Retina (tissue), 1 donor: ENCODE measurements around the gene OTOG.

Experiments used
- DNase-seq: peaks from one replicate; pipeline ENCODE4 v3.0.0-alpha.2; 2016

The OTOG gene

DNA sequence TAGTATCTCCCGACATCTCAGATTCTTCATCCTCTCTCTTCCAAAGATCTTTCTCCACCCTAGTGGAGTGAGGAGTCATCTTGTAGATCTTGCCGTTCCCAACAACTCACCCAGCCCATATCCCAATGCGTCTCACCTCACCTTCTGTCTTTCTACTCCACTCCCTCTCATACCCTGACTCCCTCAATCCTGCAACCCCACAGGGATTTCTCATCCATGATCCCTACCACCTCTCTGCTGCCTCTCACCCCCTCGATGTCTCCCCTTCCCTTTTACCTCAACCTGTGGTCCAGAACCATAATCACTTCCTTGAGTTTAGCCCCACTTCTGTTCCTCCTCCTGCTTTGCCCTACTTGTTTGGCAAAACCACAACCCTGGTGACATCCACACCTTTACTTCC lies 41.7 kb downstream of the OTOG start:
- DNase-seq = no peak

DNA sequence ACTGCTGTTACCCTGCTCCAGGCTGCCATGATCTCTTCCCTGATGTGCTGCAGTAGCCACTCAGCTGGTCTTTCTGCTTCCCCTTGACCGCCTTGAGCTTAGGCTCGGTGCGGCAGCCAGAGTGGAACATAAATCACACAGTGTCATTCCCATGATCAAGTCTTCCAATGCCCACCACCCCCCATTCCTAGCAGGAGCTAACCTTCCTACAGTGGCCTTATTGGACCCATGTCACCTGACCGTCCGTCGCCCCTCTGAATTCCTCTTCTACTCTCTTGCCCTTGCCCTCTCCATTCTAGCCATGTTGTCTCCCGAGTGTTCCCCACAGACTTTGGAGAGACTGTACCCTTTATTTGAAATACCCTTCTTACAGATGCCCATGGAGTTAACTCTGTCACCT lies 43.4 kb downstream of the OTOG start:
- DNase-seq = no peak

DNA sequence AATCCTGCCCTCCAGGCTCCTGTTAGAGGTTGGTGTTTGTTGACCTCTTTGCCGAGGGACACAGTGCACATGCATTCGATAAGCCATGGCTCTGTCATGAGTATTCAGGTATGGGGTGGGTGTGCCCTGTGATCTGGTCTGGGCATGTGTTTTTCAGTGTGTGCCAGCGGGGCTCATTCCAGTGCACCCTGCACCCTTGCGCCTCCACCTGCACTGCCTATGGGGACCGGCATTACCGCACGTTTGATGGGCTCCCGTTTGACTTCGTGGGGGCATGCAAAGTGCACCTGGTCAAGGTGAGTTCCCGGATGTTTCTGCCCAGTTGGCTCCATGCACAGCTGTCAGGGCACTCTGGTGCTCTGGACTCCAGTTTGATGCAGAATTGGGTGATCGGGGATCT lies 44.2 kb downstream of the OTOG start:
- no peak for DNase-seq

GRCh38 chr11:17593466-17594245 lies 46.6 kb downstream of the OTOG start:
- no peak for DNase-seq

DNA sequence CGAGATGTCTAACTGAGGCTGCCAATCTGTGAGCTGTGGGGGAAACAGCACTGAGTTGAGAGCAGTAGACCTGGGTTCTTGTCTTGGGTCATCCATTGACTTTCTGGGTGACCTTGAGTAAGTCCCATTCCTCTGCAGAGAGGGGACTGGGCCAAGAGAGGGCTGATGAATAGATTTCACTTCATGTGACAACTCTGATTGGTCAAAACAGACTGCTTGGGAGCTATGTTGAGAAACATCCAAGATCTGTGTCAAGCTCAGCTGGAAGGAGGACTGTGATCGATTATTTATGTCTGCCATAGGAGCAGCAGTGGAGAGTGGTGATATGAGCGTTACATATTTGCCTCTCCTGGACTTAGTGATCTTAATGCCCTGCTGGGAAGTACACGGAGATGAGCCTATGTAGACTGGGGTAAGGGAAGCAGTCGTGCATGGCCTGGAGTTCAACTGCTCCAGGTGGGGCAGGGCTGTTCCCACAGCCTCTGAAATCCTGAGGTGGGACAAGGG lies 47.7 kb downstream of the OTOG start:
- DNase-seq = no peak

- DNase-seq = no peak
These were observed 48.7 kb downstream of the OTOG start for GRCh38 chr11:17595526-17596309.

- no peak for DNase-seq
These were observed 49.2 kb downstream of the OTOG start for GRCh38 chr11:17596310-17596669.

DNA sequence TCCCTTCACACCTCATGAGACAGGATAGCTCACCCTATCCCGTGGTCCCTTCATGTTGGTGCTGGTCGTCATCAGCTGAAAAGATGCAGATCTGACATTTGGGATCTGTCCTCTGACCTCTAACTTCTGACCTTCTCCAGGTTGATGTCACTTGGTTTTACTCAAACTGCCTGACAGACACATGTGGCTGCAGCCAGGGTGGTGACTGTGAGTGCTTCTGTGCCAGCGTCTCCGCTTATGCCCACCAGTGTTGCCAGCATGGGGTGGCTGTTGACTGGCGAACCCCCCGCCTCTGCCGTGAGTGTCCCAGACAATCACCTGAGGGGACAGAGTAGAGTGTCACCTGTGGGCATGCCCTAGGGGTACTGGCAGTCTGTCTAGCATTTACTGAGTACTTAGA lies 49.7 kb downstream of the OTOG start:
- no peak for DNase-seq

DNA sequence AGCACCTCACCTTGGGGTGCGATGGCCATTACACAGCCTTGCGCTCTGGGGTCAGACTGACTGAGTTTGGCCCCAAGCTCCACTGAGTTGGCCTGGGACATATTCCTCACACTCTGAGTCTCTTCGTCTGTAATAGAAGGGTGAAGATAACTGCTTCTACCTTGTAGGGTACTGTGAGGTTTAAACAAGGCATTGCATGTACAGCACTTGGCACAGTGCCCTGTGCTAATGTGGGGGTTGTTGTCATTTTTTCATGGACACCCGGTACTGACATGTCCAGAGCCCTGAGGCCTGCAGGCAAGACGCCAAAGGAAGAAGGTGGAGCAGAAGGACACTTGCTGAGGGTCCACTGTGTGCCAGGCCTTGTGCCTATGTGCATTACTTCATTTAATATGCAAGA lies 50.7 kb downstream of the OTOG start:
- no peak for DNase-seq

GRCh38 chr11:17598700-17599459 lies 51.8 kb downstream of the OTOG start:
- DNase-seq = peak; percentile 88

- no peak for DNase-seq
These were observed 52.4 kb downstream of the OTOG start for GRCh38 chr11:17599460-17599925.

GRCh38 chr11:17600316-17601255 lies 53.5 kb downstream of the OTOG start:
- no peak for DNase-seq

- no peak for DNase-seq
These were observed 54.2 kb downstream of the OTOG start for GRCh38 chr11:17601256-17601671.

- no peak for DNase-seq
These were observed 54.6 kb downstream of the OTOG start for GRCh38 chr11:17601676-17602075.

DNA sequence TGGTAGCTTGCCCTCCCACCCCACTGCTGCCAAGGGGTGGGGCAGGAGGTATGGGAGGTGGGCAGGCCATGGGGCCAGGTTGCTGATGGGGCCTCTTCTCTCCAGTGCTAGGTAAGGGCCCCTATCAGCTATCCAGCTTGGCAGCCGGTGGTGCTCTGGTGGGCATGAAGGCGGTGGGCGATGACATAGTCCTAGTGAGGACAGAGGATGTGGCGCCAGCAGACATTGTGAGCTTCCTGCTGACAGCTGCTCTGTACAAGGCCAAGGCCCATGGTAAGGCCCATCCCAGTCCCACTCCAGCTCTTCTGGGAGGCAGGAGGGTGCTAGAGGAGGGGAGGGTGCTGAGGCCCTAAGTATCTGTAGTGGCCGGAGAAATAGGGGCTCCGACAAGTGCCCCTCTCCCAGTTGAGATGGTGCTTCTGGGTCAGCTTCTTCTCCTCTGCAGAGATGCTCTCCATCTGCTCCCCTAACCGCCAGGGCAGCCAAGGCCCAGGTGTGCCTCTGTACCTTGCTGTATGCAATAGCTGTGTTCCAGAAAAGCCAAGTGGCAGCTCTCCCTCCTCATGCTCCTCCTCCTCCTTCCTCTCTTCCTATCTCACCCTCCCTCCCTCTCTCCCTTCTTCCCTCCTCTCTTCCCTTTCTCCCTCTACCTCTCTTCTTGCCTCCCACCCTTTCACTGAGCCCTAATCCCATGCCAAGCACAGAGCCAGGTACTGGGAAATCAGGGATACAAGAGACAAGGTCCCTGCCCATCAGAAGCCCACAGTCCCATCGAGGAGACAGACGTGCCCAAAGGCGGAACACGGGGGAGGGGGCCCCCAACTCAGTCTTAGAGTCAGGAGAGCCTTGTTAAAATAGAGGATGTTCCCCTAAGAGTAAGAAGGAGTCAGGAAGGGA lies 55.3 kb downstream of the OTOG start:
- no peak for DNase-seq

DNA sequence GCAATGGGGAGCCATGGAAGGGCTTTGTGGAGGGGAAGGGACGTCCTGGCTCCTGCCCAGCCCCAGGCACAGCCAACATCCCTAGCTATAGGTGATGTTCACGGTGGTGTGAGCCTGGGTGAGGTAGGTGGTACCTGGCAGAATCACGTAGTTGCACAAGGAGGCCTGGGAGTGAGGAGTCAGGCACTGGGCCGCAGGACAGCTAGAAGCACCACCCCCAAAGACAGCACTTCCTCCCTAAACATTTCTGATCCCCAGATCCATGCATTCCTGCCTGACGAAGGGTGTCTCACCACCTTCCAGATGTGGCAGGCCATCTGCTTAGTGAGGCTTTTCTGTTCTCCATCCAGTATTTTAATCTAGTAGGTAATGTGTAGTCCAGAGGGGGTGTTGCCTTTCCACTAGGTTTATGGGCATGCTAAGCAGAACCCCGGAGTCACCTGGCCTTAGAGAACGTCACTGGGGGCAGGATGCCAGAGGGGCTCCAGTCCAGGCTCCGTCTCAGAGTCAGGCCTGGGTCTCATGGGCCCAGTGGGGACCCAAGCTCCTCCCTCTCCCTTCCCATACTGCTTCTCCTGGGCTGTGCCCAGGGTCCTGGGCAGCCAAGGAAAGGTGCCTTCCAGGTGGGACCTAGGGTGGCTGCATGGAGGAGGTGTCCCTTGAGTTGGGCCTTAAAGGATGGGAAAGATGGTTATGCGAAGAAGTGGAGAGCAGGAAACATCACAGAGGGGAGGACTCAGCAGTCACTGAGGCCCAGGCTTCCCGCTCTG lies 56.2 kb downstream of the OTOG start:
- no peak for DNase-seq

- no peak for DNase-seq
These were observed 57.3 kb downstream of the OTOG start for GRCh38 chr11:17604201-17604914.

DNA sequence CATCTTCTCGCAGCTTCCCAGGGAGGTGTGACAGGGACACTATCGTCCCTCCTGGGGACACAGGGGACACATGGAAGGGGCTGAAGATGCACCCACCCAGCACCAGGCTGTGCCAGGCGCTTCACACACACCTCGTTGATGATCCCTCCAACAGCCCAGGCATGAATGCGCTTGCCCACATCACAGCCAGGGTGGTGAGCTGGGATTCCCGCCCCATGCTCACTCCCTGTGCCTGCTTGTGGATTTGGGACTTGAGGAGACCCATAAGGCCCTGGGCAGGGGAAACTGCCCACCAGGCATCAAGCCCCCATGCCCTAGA lies 57.8 kb downstream of the OTOG start:
- DNase-seq = no peak

GRCh38 chr11:17605651-17606122 lies 58.6 kb downstream of the OTOG start:
- no peak for DNase-seq
